Coronary artery (tissue), 2 donors: ENCODE measurements around the gene MRPL11.

Experiments used
- DNase-seq: peaks from one replicate; pipeline ENCODE4 v3.0.0-alpha.2; 2017; ENCODE audit warnings: low spot score
- H3K27ac ChIP-seq, 2 donors: fragments of 200-600 bp; sonication (generic); one replicate each; pipeline ENCODE4 v1.5.1; 2016 to 2019
- H3K4me3 ChIP-seq: fragments of 200-600 bp; sonication (generic); 2 replicates; pipeline ENCODE4 v1.5.1; 2016; ENCODE audit warnings: mild to moderate bottlenecking, moderate library complexity
- TF ChIP-seq, protein P1 (sequence below): fragments of 200-600 bp; sonication (generic); IDR thresholded peaks from one replicate; pipeline ENCODE4 v1.5.1; 2019; ENCODE audit warnings: antibody characterized with exemption

Gene MRPL11

DNA sequence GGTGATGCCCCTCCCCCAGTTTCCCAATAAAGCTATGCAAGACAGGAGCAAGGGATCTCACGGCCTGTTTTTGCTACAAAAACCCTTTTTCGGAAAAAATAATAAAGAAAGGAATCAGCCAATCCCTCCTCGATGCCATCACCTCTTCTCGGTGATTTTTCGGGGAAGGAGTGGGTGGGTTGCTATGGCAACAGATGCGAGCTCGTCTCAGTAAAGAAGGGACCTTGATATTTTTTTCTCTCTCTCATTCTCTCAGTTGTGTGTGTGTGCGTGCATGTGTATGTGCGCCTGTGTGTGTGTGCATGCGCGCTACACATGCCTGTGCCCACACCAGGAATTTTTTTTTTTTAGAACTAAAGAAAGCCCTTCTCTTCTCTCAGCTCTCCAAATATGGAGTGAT is 21.6 kb downstream of the MRPL11 start:
- TF ChIP-seq, protein P1, sequence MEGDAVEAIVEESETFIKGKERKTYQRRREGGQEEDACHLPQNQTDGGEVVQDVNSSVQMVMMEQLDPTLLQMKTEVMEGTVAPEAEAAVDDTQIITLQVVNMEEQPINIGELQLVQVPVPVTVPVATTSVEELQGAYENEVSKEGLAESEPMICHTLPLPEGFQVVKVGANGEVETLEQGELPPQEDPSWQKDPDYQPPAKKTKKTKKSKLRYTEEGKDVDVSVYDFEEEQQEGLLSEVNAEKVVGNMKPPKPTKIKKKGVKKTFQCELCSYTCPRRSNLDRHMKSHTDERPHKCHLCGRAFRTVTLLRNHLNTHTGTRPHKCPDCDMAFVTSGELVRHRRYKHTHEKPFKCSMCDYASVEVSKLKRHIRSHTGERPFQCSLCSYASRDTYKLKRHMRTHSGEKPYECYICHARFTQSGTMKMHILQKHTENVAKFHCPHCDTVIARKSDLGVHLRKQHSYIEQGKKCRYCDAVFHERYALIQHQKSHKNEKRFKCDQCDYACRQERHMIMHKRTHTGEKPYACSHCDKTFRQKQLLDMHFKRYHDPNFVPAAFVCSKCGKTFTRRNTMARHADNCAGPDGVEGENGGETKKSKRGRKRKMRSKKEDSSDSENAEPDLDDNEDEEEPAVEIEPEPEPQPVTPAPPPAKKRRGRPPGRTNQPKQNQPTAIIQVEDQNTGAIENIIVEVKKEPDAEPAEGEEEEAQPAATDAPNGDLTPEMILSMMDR = no peak
- Histone ChIP-seq H3K4me3 (no peak overlapping the region), H3K27ac (no peak overlapping the region)
- DNase-seq = no peak

DNA sequence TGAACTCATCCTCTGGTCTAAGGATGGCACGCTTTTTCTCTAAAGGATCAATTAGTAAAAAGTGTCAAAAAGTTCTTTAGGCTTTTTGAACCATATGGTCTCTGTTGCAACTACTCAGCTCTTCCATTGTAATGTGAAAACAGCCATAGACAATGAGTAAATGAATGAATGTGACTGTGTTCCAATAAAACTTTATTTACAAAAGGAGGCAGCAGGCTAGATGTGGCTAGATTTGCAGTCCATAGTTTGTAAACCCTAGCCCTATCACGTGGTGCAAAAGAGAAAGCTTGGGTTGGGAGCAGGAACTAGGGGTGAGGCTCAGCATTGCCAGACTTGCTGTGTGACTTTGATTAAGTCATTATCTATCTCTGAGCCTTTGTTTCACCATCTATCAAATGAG is 23.2 kb downstream of the MRPL11 start:
- TF ChIP-seq, protein P1 = no peak
- no peak for DNase-seq
- Histone ChIP-seq H3K4me3 (no peak overlapping the region), H3K27ac (no peak overlapping the region)

DNA sequence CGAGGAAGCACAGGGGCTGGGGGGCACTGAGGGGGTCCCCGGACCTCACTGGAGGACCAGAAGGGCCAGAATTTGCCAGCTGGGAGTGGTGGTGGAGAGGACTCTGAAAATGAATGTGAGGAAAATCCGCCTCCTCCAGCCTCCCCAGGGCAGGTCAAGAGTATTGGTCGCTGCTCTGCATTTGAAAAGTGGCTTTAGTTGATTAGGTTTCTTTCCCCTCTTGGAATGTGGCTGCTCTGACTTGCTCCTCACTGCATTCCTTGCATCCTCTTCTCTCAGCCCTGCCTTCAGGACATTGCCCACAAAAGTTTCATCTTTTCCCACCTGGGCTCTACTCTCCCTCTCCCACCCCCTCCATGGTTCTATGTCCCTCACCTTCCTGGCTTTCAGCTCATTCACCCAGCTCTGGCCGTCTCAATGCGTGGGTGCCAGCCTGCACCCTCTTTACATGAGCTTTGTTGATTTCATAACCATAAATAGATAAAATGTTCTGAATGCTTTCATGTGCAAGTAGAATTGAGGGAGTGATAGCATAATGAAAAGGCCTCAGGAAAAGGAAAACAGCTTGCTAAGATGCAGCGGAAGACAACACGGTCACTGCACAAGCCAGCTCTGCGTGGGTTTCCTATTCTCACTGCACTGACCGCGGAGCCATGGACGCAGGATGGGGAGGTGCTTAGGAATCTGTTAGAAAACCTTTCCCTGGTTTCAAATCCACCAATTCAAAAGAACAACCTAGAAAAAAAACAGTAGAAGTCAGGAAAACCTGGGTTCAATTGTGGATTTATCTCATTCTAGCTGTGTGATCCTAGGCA is 24.3 kb downstream of the MRPL11 start:
- no peak for DNase-seq
- Histone ChIP-seq H3K27ac (no peak overlapping the region), H3K4me3 (no peak overlapping the region)
- TF ChIP-seq, protein P1 = no peak

DNA sequence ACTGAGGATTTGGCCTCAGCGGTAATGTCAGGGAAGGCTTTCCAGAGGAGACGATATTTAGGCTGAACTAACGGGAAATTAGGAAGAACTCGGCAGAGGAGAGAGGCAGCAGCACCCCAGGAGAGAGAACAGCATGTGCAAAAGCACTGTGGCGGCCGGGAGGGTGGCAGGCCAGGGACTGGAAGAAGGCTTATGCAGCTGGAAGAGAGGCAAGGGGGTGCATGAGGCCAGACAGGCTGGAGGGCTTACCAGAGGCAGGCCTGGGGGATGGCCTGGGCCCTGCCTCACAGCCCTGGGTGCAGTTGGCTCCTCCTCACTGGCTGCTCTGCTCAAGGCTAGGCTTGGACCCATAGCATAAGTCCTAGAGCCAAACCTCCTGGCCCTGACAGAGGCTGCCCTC is 25.5 kb downstream of the MRPL11 start:
- Histone ChIP-seq H3K4me3 (no peak overlapping the region), H3K27ac (no peak overlapping the region)
- no peak for DNase-seq
- TF ChIP-seq, protein P1 = no peak

DNA sequence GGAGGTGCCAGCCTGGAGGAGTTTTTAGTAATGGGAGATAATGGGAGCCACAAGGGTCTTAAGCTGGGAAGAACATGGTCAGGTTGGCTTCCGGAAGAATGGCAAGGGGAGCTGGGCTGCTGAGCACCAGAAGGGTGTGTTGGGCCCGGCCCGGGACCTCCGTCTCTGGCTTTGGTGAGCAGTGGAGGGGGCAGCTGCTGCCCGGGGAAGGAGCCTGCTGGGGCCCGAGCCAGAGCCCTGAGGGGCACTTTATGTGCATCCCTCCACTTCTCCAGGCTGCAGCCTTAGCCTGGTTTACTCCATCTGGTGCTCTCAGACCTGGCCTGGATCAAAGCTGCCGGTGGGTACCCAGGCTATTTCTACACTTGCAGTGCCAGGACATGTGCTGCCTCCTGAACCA is 26.5 kb downstream of the MRPL11 start:
- H3K4me3 ChIP-seq = peak overlapping the region; percentile 21
- DNase-seq = no peak
- no peak overlapping the region for H3K27ac ChIP-seq
- TF ChIP-seq, protein P1 = no peak

DNA sequence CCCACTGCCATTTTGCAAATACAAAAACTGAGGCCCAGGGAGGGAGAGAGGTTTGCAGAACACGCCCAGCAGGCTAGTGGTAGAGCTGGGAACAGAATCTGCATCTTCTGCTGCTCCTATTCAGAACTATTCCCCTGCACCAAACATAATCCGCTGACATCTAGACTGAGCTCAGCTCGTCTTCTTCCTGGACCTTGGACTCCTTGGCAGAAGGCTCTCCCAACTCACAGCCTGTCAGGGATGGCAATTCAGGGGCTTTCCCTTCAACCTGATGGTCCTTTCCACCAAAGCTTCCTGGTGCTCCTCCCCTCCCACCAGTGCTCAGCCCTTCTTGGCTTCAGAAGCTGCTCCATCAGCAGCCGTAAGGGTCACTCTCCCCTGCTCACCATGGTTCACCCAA is 27.3 kb downstream of the MRPL11 start:
- TF ChIP-seq, protein P1 = no peak
- no peak for DNase-seq
- peak overlapping the region in 1 of 2 donors; percentile 45 for H3K27ac ChIP-seq
- H3K4me3 ChIP-seq = no peak overlapping the region

- TF ChIP-seq, protein P1 = no peak
- Histone ChIP-seq H3K27ac (peak overlapping the region; percentile 67 to 81), H3K4me3 (no peak overlapping the region)
- no peak for DNase-seq
Measured at GRCh38 chr11:66410191-66410590, 28.5 kb downstream of the MRPL11 start.
